Activated naive CD4-positive, alpha-beta T cell treated with anti-CD3 and anti-CD28 coated beads, Interleukin-2, amount 50 U/mL, for 24 hours (primary cell): Measurements from ENCODE around the gene TMEM114.

ENCODE experiments used
- H3K27ac Mint-ChIP-seq: one replicate; pipeline ENCODE4 v1.8.0; 2021; ENCODE audit warnings: mild to moderate bottlenecking, mixed read lengths
- H3K27me3 Mint-ChIP-seq: one replicate; pipeline ENCODE4 v1.8.0; 2021; ENCODE audit warnings: mixed read lengths
- H3K36me3 Mint-ChIP-seq: one replicate; pipeline ENCODE4 v1.8.0; 2021; ENCODE audit warnings: mixed read lengths
- H3K4me1 Mint-ChIP-seq: one replicate; pipeline ENCODE4 v1.8.0; 2021; ENCODE audit warnings: mixed read lengths
- H3K4me3 Mint-ChIP-seq: one replicate; pipeline ENCODE4 v1.8.0; 2021; ENCODE audit warnings: mild to moderate bottlenecking, mixed read lengths
- H3K9me3 Mint-ChIP-seq: one replicate; pipeline ENCODE4 v1.8.0; 2021; ENCODE audit warnings: mixed read lengths

The TMEM114 gene

GRCh38 chr16:8589900-8590688 is at the start of gene TMEM114:
TSS of gene TMEM114 (minus strand) at chr16:8590511. CDS start at chr16:8589838, 673 bp downstream.
- no peak within 1 kb of the TSS for H3K4me3 Mint-ChIP-seq

GRCh38 chr16:8639694-8640093 is 49.4 kb upstream of the TMEM114 start:
- Mint-ChIP-seq H3K4me3 (no peak overlapping the region), H3K36me3 (peaks cover 15% of the 10 kb centered on the region), H3K27me3 (no peaks in the 10 kb centered on the region), H3K27ac (no peak overlapping the region), H3K9me3 (no peaks in the 10 kb centered on the region), H3K4me1 (peaks cover 11% of the 10 kb centered on the region)

More at GRCh38 chr16:8589900-8590688, at the start of gene TMEM114:
- Mint-ChIP-seq H3K4me1 (no peaks in the 10 kb centered on the region), H3K27ac (no peak within 1 kb of the TSS), H3K27me3 (peaks cover 21% of the 10 kb centered on the region), H3K9me3 (no peaks in the 10 kb centered on the region), H3K36me3 (no peaks in the 10 kb centered on the region)

GRCh38 chr16:8634991-8635736 is 44.9 kb upstream of the TMEM114 start:
- Mint-ChIP-seq H3K27ac (no peak overlapping the region), H3K27me3 (no peaks in the 10 kb centered on the region), H3K9me3 (no peaks in the 10 kb centered on the region), H3K4me1 (no peaks in the 10 kb centered on the region), H3K36me3 (peaks cover 3% of the 10 kb centered on the region), H3K4me3 (no peak overlapping the region)

- Mint-ChIP-seq H3K9me3 (no peaks in the 10 kb centered on the region), H3K4me1 (peaks cover 7% of the 10 kb centered on the region), H3K27ac (no peak overlapping the region), H3K27me3 (no peaks in the 10 kb centered on the region), H3K36me3 (peaks cover 12% of the 10 kb centered on the region), H3K4me3 (no peak overlapping the region)
Observed at GRCh38 chr16:8632675-8633182, 42.4 kb upstream of the TMEM114 start.

- no peak overlapping the region for H3K27ac Mint-ChIP-seq
Observed at GRCh38 chr16:8631818-8632465, 41.6 kb upstream of the TMEM114 start.

GRCh38 chr16:8631373-8631772 is 41.1 kb upstream of the TMEM114 start:
- H3K36me3 Mint-ChIP-seq = peaks cover 16% of the 10 kb centered on the region
- H3K4me3 Mint-ChIP-seq = no peak overlapping the region
- no peaks in the 10 kb centered on the region for H3K27me3 Mint-ChIP-seq
- peaks cover 15% of the 10 kb centered on the region for H3K4me1 Mint-ChIP-seq
- no peaks in the 10 kb centered on the region for H3K9me3 Mint-ChIP-seq
- H3K27ac Mint-ChIP-seq = no peak overlapping the region

More at GRCh38 chr16:8631818-8632465, 41.6 kb upstream of the TMEM114 start:
- H3K9me3 Mint-ChIP-seq = no peaks in the 10 kb centered on the region
- peaks cover 14% of the 10 kb centered on the region for H3K4me1 Mint-ChIP-seq
- no peaks in the 10 kb centered on the region for H3K27me3 Mint-ChIP-seq
- H3K36me3 Mint-ChIP-seq = peaks cover 15% of the 10 kb centered on the region
- no peak overlapping the region for H3K4me3 Mint-ChIP-seq

GRCh38 chr16:8630255-8630953 is 40.1 kb upstream of the TMEM114 start:
- Mint-ChIP-seq H3K27me3 (no peaks in the 10 kb centered on the region), H3K4me3 (no peak overlapping the region), H3K27ac (no peak overlapping the region), H3K4me1 (peaks cover 15% of the 10 kb centered on the region), H3K36me3 (peaks cover 16% of the 10 kb centered on the region), H3K9me3 (no peaks in the 10 kb centered on the region)

- no peak overlapping the region for H3K4me3 Mint-ChIP-seq
- H3K9me3 Mint-ChIP-seq = no peaks in the 10 kb centered on the region
- H3K4me1 Mint-ChIP-seq = peaks cover 26% of the 10 kb centered on the region
- H3K36me3 Mint-ChIP-seq = peaks cover 16% of the 10 kb centered on the region
- no peak overlapping the region for H3K27ac Mint-ChIP-seq
- H3K27me3 Mint-ChIP-seq = no peaks in the 10 kb centered on the region
Observed at GRCh38 chr16:8628981-8629725, 38.8 kb upstream of the TMEM114 start.

- Mint-ChIP-seq H3K27me3 (no peaks in the 10 kb centered on the region), H3K9me3 (no peaks in the 10 kb centered on the region)
Observed at GRCh38 chr16:8627456-8627855, 37.1 kb upstream of the TMEM114 start.

GRCh38 chr16:8626946-8627345 is 36.6 kb upstream of the TMEM114 start:
- peaks cover 39% of the 10 kb centered on the region for H3K4me1 Mint-ChIP-seq
- H3K4me3 Mint-ChIP-seq = no peak overlapping the region
- no peak overlapping the region for H3K27ac Mint-ChIP-seq

More at GRCh38 chr16:8627456-8627855, 37.1 kb upstream of the TMEM114 start:
- no peak overlapping the region for H3K4me3 Mint-ChIP-seq
- no peak overlapping the region for H3K27ac Mint-ChIP-seq
- H3K4me1 Mint-ChIP-seq = peaks cover 35% of the 10 kb centered on the region
- H3K36me3 Mint-ChIP-seq = peaks cover 16% of the 10 kb centered on the region

GRCh38 chr16:8625491-8626087 is 35.3 kb upstream of the TMEM114 start:
- Mint-ChIP-seq H3K27me3 (no peaks in the 10 kb centered on the region), H3K4me1 (peaks cover 41% of the 10 kb centered on the region), H3K36me3 (peaks cover 13% of the 10 kb centered on the region), H3K9me3 (no peaks in the 10 kb centered on the region), H3K27ac (no peak overlapping the region), H3K4me3 (no peak overlapping the region)

More at GRCh38 chr16:8626946-8627345, 36.6 kb upstream of the TMEM114 start:
- no peaks in the 10 kb centered on the region for H3K9me3 Mint-ChIP-seq
- peaks cover 13% of the 10 kb centered on the region for H3K36me3 Mint-ChIP-seq
- H3K27me3 Mint-ChIP-seq = no peaks in the 10 kb centered on the region

GRCh38 chr16:8623634-8624033 is 33.3 kb upstream of the TMEM114 start:
- Mint-ChIP-seq H3K27ac (no peak overlapping the region), H3K27me3 (no peaks in the 10 kb centered on the region), H3K4me3 (peak overlapping the region; percentile 49), H3K9me3 (no peaks in the 10 kb centered on the region), H3K4me1 (peaks cover 41% of the 10 kb centered on the region), H3K36me3 (peaks cover 10% of the 10 kb centered on the region)

- Mint-ChIP-seq H3K9me3 (no peaks in the 10 kb centered on the region), H3K36me3 (peaks cover 3% of the 10 kb centered on the region), H3K4me3 (peak overlapping the region; percentile 96), H3K27me3 (no peaks in the 10 kb centered on the region), H3K27ac (peak overlapping the region; percentile 87), H3K4me1 (peaks cover 30% of the 10 kb centered on the region)
Observed at GRCh38 chr16:8622315-8622656, 32.0 kb upstream of the TMEM114 start.

GRCh38 chr16:8621572-8622314 is 31.4 kb upstream of the TMEM114 start, which contains the start of gene METTL22:
TSS of gene METTL22 (plus strand) at chr16:8621698. CDS start at chr16:8625666, 3,968 bp downstream.
- Mint-ChIP-seq H3K27me3 (no peaks in the 10 kb centered on the region), H3K4me1 (peaks cover 25% of the 10 kb centered on the region), H3K27ac (peak within 1 kb of the TSS; percentile 87), H3K9me3 (no peaks in the 10 kb centered on the region), H3K36me3 (no peaks in the 10 kb centered on the region), H3K4me3 (peak within 1 kb of the TSS; percentile 96)
